Fibroblast of pulmonary artery (primary cell): ENCODE data around the gene HECA.

Experiments used
- DNase-seq: peaks from one replicate; pipeline ENCODE4 v3.0.0-alpha.2; 2010; ENCODE audit warnings: low read depth
- H3K4me3 ChIP-seq: replicated peaks from 2 replicates; pipeline ENCODE4 v1.5.1; 2011; ENCODE audit warnings: low read depth, mild to moderate bottlenecking, control low read depth, low read length, moderate library complexity
- TF ChIP-seq, protein P1 (sequence below): IDR thresholded peaks from 2 replicates; pipeline ENCODE4 v1.5.1; 2011; ENCODE audit warnings: mild to moderate bottlenecking, control low read depth, low read length, inconsistent platforms; ENCODE audit errors: missing control alignments

Gene HECA

DNA sequence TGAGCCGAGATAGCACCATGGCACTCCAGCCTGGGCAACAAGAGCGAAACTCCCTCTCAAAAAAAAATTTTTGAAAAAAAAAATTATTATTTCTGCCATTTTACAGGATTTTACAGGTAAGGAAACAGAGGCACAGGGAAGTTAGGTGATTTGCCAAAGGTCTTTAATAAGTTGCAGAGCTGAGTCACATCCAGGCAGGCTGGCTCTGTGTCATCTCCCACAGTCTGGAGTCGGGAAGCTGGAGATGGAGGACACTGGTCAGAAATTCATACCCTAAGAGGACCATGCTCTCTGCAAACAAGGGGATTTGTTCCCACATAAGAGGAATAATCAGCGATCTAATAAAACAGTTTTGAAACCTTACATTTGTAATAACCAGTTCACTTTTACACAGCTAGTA, 24.1 kb downstream of the HECA start:
- H3K4me3 ChIP-seq = no peak overlapping the region
- TF ChIP-seq, protein P1, sequence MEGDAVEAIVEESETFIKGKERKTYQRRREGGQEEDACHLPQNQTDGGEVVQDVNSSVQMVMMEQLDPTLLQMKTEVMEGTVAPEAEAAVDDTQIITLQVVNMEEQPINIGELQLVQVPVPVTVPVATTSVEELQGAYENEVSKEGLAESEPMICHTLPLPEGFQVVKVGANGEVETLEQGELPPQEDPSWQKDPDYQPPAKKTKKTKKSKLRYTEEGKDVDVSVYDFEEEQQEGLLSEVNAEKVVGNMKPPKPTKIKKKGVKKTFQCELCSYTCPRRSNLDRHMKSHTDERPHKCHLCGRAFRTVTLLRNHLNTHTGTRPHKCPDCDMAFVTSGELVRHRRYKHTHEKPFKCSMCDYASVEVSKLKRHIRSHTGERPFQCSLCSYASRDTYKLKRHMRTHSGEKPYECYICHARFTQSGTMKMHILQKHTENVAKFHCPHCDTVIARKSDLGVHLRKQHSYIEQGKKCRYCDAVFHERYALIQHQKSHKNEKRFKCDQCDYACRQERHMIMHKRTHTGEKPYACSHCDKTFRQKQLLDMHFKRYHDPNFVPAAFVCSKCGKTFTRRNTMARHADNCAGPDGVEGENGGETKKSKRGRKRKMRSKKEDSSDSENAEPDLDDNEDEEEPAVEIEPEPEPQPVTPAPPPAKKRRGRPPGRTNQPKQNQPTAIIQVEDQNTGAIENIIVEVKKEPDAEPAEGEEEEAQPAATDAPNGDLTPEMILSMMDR = no peak
- DNase-seq = no peak

DNA sequence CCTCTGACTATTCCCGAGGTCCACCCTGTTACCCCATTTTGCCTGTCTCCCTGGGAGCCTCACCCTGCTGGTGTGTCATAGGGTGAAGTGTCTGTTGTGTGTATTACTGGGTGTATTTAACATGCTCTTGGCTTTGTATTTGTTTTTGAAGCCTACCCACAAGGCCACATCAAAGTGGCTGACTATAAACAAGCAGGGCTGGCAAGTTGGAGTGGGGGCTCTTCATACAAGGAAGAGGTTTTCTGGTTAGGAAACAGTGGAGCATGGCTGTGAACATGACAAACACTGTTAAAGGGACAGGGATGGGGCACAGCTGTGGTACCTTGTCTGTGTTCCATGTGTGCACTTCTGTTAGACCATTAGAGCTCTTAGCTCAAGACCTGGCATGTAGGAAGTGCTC, 26.3 kb downstream of the HECA start:
- no peak overlapping the region for H3K4me3 ChIP-seq
- TF ChIP-seq, protein P1 = no peak
- DNase-seq = no peak

DNA sequence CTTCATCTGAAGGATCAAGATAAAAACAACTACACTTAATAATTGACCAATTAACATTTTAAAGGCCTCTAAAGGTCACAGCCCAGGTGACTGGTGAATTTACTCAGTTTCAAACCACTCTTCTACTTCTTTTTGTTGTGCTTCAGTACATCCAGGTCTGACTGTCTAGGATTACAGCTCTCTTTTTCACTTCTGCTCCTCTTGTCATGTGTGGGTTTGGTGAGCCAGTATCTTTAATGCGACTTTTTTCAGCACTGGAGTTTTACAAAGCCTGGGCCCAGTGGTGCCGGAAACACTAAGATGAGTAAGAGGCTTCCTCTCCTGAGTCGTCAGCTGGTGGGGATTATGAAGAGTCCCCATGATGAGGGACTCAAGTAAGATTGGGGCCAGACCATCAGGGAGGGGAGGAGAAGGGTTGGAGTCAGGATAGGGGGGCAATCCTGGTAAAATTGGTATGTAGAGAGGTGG, 27.0 kb downstream of the HECA start:
- no peak overlapping the region for H3K4me3 ChIP-seq
- TF ChIP-seq, protein P1 = no peak
- no peak for DNase-seq

DNA sequence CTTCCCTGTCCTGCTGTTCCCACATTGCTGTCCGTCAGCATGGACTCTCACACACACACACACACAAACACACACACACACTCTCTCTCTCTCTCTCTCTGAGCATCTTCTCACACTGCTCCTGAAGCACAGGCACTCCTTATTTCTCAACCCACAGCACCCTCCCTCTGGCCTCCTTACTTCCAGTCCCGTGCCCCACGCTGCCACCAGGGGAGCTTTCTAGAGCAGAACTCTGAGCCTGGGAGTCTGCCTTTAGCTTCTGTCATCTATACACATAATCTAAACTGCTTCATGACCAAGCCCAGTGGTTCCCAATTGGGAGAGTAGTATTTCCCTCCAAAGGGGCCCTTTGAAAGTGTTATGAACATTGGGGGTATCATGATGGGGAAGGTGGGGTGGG, 29.1 kb downstream of the HECA start:
- no peak for DNase-seq
- TF ChIP-seq, protein P1 = no peak
- H3K4me3 ChIP-seq = no peak overlapping the region

DNA sequence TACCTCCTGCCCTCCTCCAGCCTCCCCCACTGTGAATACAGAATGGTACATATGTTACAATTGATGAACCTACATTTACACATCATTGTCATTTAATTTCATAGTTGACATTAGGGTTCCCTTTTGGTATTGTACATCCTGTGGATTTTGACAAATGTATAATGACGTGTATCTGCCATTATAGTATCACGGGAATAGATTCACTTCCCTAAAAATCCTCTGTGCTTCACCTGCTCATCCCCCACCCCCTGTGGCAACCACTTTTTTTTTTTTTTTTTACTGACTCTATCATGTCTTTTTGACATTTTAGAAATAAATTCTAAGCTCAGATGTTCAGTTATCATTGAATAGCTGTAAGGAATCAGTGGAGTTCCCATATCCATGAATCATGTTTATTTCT, 30.4 kb downstream of the HECA start:
- no peak overlapping the region for H3K4me3 ChIP-seq
- DNase-seq = no peak
- TF ChIP-seq, protein P1 = no peak

DNA sequence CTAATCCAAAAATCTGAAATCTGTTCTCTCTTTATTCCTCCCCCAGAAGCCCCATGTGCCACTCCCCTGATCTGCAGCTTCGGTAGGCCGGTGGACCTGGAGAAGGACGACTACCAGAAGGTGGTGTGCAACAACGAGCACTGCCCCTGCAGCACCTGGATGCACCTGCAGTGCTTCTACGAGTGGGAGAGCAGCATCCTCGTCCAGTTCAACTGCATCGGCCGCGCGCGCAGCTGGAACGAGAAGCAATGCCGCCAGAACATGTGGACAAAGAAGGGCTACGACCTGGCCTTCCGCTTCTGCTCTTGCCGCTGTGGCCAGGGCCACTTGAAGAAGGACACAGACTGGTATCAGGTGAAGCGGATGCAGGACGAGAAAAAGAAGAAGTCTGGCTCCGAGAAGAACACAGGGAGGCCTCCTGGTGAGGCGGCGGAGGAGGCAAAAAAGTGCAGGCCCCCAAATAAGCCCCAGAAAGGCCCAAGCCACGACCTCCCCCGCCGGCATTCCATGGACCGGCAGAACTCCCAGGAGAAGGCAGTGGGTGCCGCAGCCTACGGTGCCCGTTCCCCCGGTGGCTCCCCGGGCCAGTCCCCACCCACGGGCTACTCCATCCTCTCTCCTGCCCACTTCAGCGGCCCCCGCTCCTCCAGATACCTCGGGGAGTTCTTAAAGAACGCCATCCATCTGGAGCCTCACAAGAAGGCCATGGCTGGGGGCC, 31.5 kb downstream of the HECA start:
- DNase-seq = no peak
- TF ChIP-seq, protein P1 = no peak

DNA sequence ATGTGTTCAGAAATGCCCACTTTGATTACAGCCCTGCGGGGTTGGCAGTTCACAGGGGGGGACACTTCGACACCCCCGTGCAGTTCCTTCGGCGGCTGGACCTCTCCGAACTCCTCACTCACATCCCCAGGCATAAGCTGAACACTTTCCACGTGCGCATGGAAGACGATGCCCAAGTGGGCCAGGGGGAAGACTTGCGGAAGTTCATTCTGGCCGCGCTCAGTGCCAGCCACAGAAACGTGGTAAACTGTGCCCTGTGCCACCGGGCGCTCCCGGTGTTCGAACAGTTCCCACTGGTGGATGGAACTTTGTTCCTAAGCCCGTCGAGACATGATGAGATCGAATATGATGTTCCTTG, 32.1 kb downstream of the HECA start:
- DNase-seq = no peak
- TF ChIP-seq, protein P1 = no peak
- H3K4me3 ChIP-seq = no peak overlapping the region

More for the DNA sequence above, 31.5 kb downstream of the HECA start:
- H3K4me3 ChIP-seq = no peak overlapping the region
